COLO829 (cell line): ENCODE measurements around the gene EFS.
A peak's percentile ranks its signal among the peaks of the same experiment; 100 is the strongest.

ENCODE experiments used
- DNase-seq: peaks from one replicate; pipeline ENCODE4 v3.0.0; 2012; ENCODE audit warnings: low spot score

Gene EFS

GRCh38 chr14:23359167-23359626, 5.8 kb downstream of the EFS start:
- no peak for DNase-seq

- DNase-seq, result no peak
Observed at GRCh38 chr14:23358553-23359166, 6.3 kb downstream of the EFS start.

DNA sequence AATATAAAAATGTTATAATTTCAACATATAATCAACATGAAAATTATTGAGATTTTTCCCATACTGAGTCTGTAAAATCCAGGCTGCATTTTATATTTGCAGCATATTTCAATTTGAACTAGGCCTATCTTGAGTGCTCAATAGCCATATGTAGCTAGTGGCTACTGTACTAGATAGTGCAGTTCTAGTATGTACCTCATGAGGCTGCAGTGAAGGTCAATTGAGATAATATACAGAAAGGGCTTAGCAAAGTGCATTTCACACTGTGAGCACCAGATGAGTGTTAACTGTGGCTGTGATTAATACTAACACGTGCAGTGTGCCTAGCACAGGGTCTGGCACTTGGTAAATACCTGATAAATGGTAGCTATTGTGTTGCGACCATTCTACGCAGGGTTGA, 6.9 kb downstream of the EFS start:
- no peak for DNase-seq

DNA sequence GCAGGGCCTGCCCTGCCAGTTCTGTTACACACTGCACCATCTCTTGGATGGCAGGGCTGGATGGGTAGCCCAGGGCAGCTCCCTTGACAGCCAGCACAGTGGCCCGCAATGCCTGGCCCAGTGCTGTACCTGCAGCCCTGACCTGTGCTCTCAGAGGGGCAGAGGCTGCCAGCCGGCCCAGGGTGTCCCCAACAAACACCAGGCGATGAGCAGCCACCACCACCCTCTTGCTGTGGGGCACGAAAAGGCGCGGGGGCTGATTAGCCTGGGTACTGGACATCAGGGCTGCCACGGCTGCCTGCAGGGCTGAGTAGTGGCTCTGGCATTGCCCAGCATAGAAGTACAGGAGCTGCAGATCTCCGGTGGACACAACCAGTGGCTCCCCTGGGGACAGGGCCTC, 7.7 kb downstream of the EFS start:
- no peak for DNase-seq

DNA sequence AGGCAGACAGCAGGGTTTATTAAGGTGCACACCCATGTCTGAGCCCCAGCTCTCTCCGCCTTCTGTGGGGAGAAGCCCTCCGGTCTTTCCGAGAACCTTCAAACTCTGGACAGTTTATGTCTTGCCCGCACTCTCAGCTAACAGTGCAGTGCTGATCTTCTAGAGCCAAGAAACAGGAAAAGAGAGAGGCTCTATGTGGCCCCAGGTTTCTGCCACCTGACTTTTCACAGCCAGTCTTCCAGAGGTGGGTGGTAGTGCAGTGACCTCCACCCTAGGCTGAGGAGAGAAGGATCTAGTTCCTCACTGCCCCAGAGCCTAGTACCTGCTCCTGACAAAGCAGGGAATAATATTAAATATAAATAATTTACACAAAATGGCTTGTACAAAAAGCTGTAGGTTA, 8.3 kb downstream of the EFS start:
- no peak for DNase-seq

GRCh38 chr14:23355871-23356435, 9.0 kb downstream of the EFS start:
- no peak for DNase-seq

DNA sequence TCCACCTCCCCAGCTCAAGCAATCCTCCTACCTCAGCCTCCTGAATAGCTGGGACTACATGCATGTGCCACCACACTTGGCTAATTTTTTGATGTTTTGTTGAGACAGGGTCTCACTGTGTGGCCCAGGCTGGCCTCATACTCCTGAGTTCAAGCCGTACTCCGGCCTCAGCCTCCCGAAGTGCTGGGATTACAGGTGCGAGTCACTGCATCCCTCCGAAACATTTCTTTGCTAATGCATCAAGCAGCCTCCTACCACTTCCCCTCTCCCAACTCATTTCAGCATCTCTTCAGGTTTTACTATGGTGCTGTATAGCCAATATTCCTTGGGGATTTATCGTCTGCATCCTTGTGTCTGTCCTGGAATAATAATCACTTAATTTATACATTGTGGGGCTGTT, 10.0 kb downstream of the EFS start:
- DNase-seq, result no peak

DNA sequence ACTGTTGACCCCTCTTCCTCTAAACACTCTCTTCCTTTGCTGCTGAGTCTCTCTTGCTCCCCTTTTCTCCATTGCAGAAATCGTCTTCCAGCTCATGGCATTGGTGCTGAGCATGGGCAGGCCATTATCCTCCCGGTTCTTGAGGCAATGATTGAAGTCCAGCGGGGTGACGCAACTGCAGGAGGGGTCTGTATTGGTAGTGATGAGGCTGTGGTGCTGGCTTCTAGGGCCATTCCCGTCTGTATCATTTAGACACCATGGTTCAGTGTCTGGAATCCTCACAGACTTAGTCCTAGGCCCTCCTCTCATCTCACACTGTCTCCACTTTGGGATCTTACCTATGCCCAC, 11.6 kb downstream of the EFS start:
- no peak for DNase-seq

DNA sequence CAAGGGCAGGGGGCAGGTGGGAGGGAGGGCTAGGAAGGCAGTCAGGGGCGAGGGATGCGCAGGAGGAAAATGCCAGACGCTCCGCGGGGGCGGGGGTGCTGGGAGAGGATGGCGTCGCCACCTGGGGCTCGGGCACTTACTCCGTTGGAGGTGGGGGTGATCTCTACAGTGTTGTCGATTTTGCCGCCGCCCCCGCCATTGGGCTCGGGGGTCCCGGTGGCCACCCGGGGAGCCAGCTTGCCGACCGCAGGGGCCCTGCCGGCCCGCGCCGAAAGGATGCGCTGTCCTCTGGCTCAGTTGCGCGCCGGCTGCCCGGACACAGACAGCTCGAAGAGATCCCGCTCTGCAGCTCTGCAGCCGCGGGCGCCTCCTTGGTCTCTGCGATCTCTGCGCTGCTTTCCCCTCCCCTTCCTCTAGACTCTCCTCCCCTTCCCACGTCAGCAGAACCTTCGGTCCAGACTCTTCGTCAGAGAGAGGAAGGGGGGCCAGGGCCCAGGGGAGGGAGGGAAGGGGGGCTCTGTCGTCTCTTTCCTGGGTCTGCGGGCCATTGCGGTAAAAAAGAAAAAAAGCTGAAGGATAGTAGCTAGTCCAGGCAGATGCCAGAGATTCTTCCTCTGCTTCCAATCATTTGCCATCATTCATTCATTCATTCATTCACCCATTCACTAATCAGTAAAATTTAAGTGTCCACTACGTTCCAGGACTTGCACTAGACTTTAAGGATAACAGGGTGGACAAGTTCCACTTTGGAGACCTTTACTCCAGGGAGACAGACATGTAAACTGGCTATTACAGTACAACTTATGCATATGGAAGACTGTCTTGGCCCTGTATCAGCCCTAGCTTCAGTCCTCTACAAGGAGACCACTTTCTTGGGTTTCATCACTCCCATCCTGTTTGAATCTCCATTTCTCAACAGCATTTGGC, 12.2 kb downstream of the EFS start, which contains the start of gene SLC22A17:
SLC22A17 (minus strand) TSS at position 382 of the 927 bp plus-strand sequence.
- peak; percentile 47 for DNase-seq

GRCh38 chr14:23351681-23352505, 13.1 kb downstream of the EFS start:
- no peak for DNase-seq

DNA sequence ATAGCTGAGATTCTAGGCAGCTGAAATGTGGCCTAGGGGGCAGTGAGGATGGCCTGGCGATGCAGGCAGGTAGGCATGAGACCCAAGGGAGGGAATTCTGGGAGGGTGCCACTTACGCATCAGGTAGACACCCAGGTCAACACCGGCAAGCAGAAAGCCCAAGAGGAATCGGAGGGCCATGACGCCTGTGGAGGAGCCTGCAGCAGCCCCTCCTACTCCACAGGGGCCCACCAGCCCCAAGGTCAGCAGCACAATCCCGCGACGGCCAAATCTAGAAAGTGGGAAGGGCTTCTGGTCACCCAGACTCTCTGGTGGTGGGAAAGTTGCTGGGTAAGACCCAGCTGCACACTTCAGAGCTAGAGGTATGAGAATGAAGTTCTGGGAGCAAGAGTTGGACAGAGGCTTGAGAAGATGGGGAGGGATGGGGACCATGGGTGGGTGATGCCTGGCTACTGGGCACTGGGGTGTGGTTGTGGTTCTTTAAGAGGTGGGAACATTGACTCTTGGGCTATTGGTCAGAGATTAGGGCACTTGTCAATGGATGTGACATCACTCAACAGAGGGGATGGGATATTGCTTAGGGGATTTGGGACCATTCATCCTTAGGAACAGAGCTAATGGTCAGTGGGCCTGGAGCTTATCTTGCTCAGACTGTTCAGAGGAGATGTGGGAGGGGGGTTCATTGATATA, 15.7 kb downstream of the EFS start:
- DNase-seq, result no peak

- DNase-seq, result no peak
Observed at GRCh38 chr14:23348297-23348655, 16.7 kb downstream of the EFS start.

DNA sequence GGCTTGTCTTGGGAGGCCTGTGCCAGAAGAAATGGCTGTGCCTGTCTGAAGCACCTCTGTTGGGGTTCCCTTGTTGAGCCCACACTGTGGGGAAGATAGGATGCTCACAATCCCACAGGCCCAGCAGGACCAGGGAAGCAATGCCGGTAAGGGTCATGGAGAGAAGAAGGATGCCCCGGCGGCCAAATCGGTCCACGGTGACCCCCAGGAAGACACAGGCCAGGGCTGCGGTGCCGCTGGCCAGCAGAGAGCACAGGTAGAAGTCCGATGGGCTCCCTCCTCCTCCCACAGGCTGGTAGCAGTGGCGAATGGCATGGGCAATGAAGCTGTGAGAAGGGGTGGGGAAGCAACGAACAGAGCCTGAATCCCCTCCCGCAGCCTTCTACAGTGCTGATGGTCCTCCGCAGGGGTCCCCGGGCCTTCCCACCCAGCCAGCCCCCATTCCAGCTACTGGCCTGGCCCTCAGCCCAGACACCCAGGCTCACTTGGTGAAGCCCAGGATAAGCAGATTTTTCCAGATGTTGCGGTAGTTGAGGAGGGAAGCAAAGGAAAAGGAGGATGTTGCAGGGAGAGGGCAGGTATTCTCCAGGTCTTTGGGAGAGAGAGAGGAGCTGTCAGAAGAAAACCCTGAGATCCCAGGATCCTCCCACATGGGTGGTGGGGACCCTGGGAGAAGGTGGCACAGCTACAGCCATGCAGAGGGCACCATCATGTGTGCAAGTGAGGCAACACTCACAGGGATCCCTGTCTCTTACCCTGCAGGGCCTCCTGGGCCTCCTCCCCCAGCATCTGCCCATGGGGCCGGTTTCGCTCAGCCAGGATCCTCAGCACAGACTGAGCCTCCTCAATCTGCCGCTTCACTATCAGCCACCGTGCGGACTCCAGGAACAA, 17.3 kb downstream of the EFS start:
- no peak for DNase-seq

DNA sequence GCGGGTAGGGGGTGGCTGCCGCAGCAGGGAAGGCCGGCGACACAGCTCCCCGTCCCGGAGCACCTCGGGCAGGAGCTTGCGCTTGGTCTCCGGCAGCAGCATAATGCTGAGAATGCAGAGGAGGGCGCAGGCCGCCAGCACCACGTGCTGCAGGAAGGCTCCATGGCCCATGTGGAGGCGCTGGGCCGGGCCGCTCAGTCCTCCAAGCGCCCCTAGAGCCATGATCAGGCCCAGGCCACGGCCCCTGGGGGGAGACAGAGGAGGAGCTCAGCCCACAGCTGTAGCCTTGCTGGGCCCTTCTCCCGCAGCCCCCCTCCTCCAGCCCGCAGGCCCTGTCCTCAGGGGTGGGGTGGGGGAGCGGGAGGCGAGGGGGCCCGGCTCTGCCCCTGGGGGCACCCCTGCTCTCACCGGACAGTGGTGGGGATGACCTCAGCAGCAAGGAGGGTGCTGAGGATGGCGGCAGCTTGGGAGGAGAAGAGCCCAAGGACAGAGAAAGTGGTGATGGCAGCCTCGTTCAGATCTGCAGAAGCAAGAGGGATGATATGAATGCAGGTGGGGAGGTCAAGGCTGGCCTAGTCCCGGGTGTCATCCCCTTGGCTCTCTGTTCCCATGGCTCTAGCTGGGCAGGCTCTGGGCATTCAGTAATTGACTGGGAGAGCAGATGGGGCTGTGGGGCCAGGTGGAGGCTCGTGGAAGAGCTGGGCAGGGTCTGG, 18.1 kb downstream of the EFS start:
- DNase-seq, result no peak

- no peak for DNase-seq
Observed at GRCh38 chr14:23345987-23346692, 18.8 kb downstream of the EFS start.

DNA sequence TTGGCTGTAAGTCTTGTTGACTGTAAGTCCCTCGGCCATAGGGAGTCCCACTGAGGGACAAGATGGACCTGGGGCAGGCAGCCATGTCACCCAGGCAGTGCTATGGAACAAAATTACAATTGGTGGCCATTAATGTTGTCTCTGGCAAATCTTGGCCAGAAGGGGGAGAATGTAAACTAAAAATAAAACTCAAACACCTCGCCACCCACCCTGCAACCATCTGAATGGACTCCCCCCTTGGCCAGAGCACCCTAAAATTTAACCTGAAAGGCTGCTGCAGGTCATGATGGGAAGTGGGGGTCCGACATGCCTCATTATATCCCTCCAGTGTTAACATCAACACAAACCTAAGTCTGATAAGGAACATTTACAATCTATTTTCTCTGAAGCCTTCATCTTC, 20.5 kb downstream of the EFS start:
- DNase-seq, result no peak

GRCh38 chr14:23339506-23340268, 25.3 kb downstream of the EFS start:
- no peak for DNase-seq

- no peak for DNase-seq
Observed at GRCh38 chr14:23335623-23336022, 29.3 kb downstream of the EFS start.
